KMS-11 (cell line): ENCODE measurements around the gene TNNI2.

Source experiments
- H2AFZ ChIP-seq: fragments of 200-600 bp; sonication (generic); 2 replicates; pipeline ENCODE4 v1.6.1; 2016; ENCODE audit warnings: antibody characterized with exemption, mixed run types, low read depth
- H3K27ac ChIP-seq: fragments of 200-600 bp; sonication (generic); 2 replicates; pipeline ENCODE4 v1.6.1; 2016; ENCODE audit warnings: mild to moderate bottlenecking, mixed run types
- H3K27me3 ChIP-seq: fragments of 200-600 bp; sonication (generic); 2 replicates; pipeline ENCODE4 v1.6.1; 2017; ENCODE audit warnings: mild to moderate bottlenecking, low read depth, mixed run types, moderate library complexity; ENCODE audit not compliant: insufficient read depth
- H3K36me3 ChIP-seq: fragments of 200-600 bp; sonication (generic); 2 replicates; pipeline ENCODE4 v1.6.1; 2017; ENCODE audit warnings: mild to moderate bottlenecking, mixed run types; ENCODE audit not compliant: insufficient read depth
- H3K4me1 ChIP-seq: fragments of 200-600 bp; sonication (generic); 2 replicates; pipeline ENCODE4 v1.6.1; 2016; ENCODE audit warnings: mild to moderate bottlenecking, low read depth, mixed run types; ENCODE audit not compliant: poor library complexity, severe bottlenecking
- H3K4me2 ChIP-seq: fragments of 200-600 bp; sonication (generic); 2 replicates; pipeline ENCODE4 v1.7.0; 2016; ENCODE audit warnings: mild to moderate bottlenecking, mixed run types
- H3K4me3 ChIP-seq: fragments of 200-600 bp; sonication (generic); IDR thresholded peaks from 2 replicates; pipeline ENCODE4 v1.6.1; 2017; ENCODE audit warnings: low read depth, low read length, mixed read lengths; ENCODE audit not compliant: insufficient read depth
- H3K79me2 ChIP-seq: fragments of 200-600 bp; sonication (generic); 2 replicates; pipeline ENCODE4 v1.6.1; 2016; ENCODE audit warnings: low read depth, mixed run types; ENCODE audit not compliant: insufficient read depth
- H3K9ac ChIP-seq: fragments of 200-600 bp; sonication (generic); 2 replicates; pipeline ENCODE4 v1.6.1; 2016; ENCODE audit warnings: mild to moderate bottlenecking, mixed run types
- H4K20me1 ChIP-seq: fragments of 200-600 bp; sonication (generic); 2 replicates; pipeline ENCODE4 v1.6.1; 2016; ENCODE audit warnings: mild to moderate bottlenecking, mixed run types; ENCODE audit not compliant: insufficient read depth
- TF ChIP-seq, protein P1 (sequence below): fragments of 200-600 bp; sonication (generic); conservative IDR thresholded peaks from 2 replicates; pipeline ENCODE4 v1.6.1; 2017; ENCODE audit warnings: low read depth, mild to moderate bottlenecking, antibody characterized with exemption, low read length, moderate library complexity, mixed read lengths

Gene TNNI2

DNA sequence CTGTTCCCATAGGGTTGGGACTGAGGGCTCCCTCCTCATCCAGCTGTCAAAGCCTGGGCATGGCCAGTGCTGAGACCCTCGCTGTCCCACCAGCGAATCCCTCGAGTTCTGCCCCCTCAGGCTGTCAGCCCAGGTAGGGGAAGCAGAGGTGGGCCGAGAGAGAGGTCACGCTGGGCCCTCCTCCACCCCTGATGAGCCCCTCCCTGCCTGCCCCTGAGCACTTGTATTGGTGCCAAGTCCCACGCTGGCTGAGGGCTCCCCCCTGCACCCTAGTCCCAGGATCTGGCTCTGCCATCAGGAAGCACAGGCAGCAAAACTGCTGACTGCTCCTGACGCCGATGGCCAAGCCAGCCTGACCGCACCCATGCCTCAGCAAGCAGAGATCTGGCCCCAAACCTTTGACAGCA lies 49.6 kb downstream of the TNNI2 start:
- no peaks in the 10 kb centered on the region for H3K79me2 ChIP-seq
- no peak overlapping the region for H3K4me3 ChIP-seq
- TF ChIP-seq, protein P1, sequence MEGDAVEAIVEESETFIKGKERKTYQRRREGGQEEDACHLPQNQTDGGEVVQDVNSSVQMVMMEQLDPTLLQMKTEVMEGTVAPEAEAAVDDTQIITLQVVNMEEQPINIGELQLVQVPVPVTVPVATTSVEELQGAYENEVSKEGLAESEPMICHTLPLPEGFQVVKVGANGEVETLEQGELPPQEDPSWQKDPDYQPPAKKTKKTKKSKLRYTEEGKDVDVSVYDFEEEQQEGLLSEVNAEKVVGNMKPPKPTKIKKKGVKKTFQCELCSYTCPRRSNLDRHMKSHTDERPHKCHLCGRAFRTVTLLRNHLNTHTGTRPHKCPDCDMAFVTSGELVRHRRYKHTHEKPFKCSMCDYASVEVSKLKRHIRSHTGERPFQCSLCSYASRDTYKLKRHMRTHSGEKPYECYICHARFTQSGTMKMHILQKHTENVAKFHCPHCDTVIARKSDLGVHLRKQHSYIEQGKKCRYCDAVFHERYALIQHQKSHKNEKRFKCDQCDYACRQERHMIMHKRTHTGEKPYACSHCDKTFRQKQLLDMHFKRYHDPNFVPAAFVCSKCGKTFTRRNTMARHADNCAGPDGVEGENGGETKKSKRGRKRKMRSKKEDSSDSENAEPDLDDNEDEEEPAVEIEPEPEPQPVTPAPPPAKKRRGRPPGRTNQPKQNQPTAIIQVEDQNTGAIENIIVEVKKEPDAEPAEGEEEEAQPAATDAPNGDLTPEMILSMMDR = no peak
- H2AFZ ChIP-seq = no peak overlapping the region
- H4K20me1 ChIP-seq = no peaks in the 10 kb centered on the region
- H3K27me3 ChIP-seq = peaks cover 73% of the 10 kb centered on the region; the same call in 1 of the 2 replicates
- H3K4me2 ChIP-seq = no peak overlapping the region
- no peaks in the 10 kb centered on the region for H3K4me1 ChIP-seq
- no peak overlapping the region for H3K27ac ChIP-seq
- no peaks in the 10 kb centered on the region for H3K36me3 ChIP-seq
- no peak overlapping the region for H3K9ac ChIP-seq

DNA sequence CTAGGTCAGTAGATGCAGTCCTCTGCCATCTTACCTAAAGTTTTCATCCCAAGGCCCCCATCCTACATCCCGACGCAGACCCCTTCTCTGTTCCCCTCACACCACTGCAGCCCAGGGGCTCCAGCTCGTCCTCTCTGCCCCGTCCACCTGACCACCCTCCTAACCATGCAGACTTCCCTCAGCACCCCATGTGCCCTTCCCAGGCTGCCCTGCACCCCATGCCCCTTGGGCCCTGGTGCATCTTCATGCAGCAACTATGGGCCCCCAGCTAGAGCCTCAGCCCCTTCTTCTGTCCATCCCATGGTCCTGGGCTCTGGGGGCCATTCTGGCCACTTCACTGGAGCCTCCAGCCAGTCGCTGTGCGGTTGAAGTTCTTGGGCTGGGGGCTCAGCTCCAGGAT lies 50.0 kb downstream of the TNNI2 start:
- Histone ChIP-seq H3K9ac (no peak overlapping the region), H3K4me2 (no peak overlapping the region), H3K36me3 (no peaks in the 10 kb centered on the region), H3K79me2 (no peaks in the 10 kb centered on the region), H3K4me3 (no peak overlapping the region), H4K20me1 (no peaks in the 10 kb centered on the region), H3K4me1 (no peaks in the 10 kb centered on the region), H2AFZ (no peak overlapping the region), H3K27ac (no peak overlapping the region), H3K27me3 (peaks cover 74% of the 10 kb centered on the region; the same call in 1 of the 2 replicates)
- TF ChIP-seq, protein P1 = no peak

DNA sequence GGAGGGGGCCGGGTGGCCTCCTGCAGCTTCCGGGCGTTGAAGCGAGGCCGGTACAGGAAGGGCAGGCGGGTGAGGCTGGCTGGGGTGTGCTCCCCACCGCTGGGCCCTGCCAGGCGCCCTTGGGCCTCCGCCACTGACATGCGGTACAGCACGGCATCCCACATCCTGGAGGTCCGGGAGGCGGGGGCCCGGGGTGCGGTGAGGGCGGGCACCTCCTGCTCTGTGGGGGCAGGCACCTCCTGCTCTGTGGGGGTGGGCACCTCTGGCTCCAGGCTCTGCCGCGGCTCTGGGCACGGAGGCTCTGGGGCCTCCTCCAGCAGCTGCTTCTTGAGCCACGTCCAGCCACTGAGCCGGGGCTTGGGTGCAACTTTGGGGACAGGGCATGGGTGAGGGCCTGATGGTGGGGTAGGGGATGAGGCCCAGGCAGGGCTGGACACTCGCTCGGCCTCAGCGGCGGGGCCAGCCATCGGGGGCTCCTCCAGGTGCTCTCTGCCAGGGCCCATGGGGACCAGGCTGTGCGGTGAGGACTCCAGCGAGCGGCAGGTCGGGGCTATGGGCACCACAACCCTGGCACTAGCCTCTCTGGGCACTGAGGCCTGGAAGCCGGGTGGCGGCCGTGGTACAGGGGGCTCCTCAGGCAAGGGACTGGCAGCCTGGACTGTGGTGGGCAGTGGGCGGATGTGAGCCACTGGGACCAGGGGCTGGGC lies 50.6 kb downstream of the TNNI2 start:
- Histone ChIP-seq H3K4me2 (no peak overlapping the region), H4K20me1 (no peaks in the 10 kb centered on the region), H3K79me2 (no peaks in the 10 kb centered on the region), H2AFZ (no peak overlapping the region), H3K4me1 (no peaks in the 10 kb centered on the region), H3K27ac (no peak overlapping the region), H3K4me3 (no peak overlapping the region), H3K36me3 (no peaks in the 10 kb centered on the region), H3K27me3 (peaks cover 70% of the 10 kb centered on the region; the same call in 1 of the 2 replicates), H3K9ac (no peak overlapping the region)
- TF ChIP-seq, protein P1 = no peak

DNA sequence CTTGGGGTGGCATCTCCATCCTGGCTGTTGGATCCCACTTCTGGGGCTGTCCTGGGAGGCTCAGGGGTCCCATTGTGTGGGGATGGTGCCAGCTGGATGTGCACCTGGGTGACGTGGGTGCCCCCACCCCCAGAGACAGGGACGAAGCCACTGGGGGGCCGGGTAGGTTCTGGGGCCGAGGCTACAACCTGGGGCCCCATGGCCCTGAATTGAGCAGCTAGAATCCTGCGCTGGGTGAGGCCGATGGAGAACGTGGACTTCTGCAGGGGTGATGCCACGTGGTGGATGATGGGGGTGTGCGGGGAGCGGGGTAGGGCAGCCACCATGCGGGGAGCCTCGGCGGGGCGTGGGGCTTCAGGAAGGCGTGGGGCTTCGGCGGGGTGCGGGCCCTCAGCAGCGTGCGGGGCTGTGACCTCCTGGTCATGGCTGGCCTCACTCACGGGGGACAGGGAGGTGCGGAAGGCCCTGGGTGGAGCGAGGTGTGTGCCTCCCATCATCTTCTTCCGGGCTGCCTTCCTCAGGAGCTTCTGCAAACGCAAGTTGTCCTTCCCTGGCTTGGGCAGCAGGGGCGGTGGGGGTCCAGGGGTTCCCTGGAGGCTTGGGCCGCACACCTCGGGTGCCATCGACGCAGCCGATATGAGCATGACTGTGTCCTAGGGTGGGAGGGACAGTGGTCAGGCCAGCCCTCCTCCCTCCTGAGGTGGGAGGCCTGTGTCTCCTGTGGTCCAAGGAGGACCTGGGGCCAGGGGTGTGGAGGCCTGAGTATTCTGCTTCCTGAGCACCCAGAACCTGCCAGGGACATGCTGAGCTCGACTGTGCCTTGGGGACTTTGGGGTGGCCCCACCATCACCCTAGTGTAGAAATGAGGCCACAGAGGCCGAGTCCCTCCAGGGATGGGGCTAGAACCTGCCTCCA lies 51.4 kb downstream of the TNNI2 start:
- Histone ChIP-seq H3K4me3 (no peak overlapping the region), H3K4me2 (no peak overlapping the region), H3K4me1 (no peaks in the 10 kb centered on the region), H3K36me3 (no peaks in the 10 kb centered on the region), H3K27ac (no peak overlapping the region), H4K20me1 (no peaks in the 10 kb centered on the region), H3K79me2 (no peaks in the 10 kb centered on the region), H3K9ac (no peak overlapping the region), H3K27me3 (peaks cover 71% of the 10 kb centered on the region; the same call in 1 of the 2 replicates), H2AFZ (no peak overlapping the region)
- TF ChIP-seq, protein P1 = no peak
